ENCODE results near the gene NAT8L.

The NAT8L gene

GRCh38 chr4:2043396-2044118 is 15.6 kb upstream of the NAT8L start:
- peaks cover 44% of the 10 kb centered on the region for H3K27me3 ChIP-seq (ENCODE audit: insufficient read depth, insufficient read length)
- no peak for DNase-seq (ENCODE audit: low read depth, low spot score)
- H3K9ac ChIP-seq (ENCODE audit: insufficient read length, low read depth), result no peak overlapping the region
- peaks cover 14% of the 10 kb centered on the region for H3K36me3 ChIP-seq (ENCODE audit: insufficient read depth, insufficient read length, low read length)
- peaks cover 3% of the 10 kb centered on the region for H3K4me1 ChIP-seq (ENCODE audit: insufficient read depth, insufficient read length)
- TF ChIP-seq YY1 (IDR thresholded peaks at IDR 0.05; ENCODE audit: insufficient read depth, insufficient read length) (no peak), ZNF274 (IDR thresholded peaks at IDR 0.05; ENCODE audit: low read depth, low read length) (no peak), SUZ12 (IDR thresholded peaks at IDR 0.05; ENCODE audit: extremely low read depth, insufficient read depth, insufficient read length) (no peak)
- H3K4me3 ChIP-seq (ENCODE audit: insufficient read length, low read depth), result no peak overlapping the region
- peaks cover 7% of the 10 kb centered on the region; the same call in 1 of the 2 replicates for H3K9me3 ChIP-seq (ENCODE audit: insufficient read depth, low read length)

- Histone ChIP-seq H3K9me3 (ENCODE audit: insufficient read depth, low read length) (peaks cover 7% of the 10 kb centered on the region; the same call in 1 of the 2 replicates), H3K27me3 (ENCODE audit: insufficient read depth, insufficient read length) (peaks cover 38% of the 10 kb centered on the region), H3K9ac (ENCODE audit: insufficient read length, low read depth) (no peak overlapping the region), H3K4me1 (ENCODE audit: insufficient read depth, insufficient read length) (peaks cover 3% of the 10 kb centered on the region), H3K36me3 (ENCODE audit: insufficient read depth, insufficient read length, low read length) (peaks cover 14% of the 10 kb centered on the region), H3K4me3 (ENCODE audit: insufficient read length, low read depth) (no peak overlapping the region)
- no peak for DNase-seq (ENCODE audit: low read depth, low spot score)
- TF ChIP-seq YY1 (IDR thresholded peaks at IDR 0.05; ENCODE audit: insufficient read depth, insufficient read length), result no peak
- no peak for TF ChIP-seq ZNF274 (IDR thresholded peaks at IDR 0.05; ENCODE audit: low read depth, low read length)
- no peak for TF ChIP-seq SUZ12 (IDR thresholded peaks at IDR 0.05; ENCODE audit: extremely low read depth, insufficient read depth, insufficient read length)
Observed at GRCh38 chr4:2044119-2044485, 15.0 kb upstream of the NAT8L start.

GRCh38 chr4:2044542-2045517 is 14.3 kb upstream of the NAT8L start:
- Histone ChIP-seq H3K4me3 (ENCODE audit: insufficient read length, low read depth) (no peak overlapping the region), H3K27me3 (ENCODE audit: insufficient read depth, insufficient read length) (peaks cover 31% of the 10 kb centered on the region), H3K4me1 (ENCODE audit: insufficient read depth, insufficient read length) (peaks cover 3% of the 10 kb centered on the region), H3K9ac (ENCODE audit: insufficient read length, low read depth) (no peak overlapping the region), H3K36me3 (ENCODE audit: insufficient read depth, insufficient read length, low read length) (peaks cover 14% of the 10 kb centered on the region), H3K9me3 (ENCODE audit: insufficient read depth, low read length) (peaks cover 7% of the 10 kb centered on the region; the same call in 1 of the 2 replicates)
- DNase-seq (ENCODE audit: low read depth, low spot score), result no peak
- TF ChIP-seq YY1 (IDR thresholded peaks at IDR 0.05; ENCODE audit: insufficient read depth, insufficient read length), result no peak
- TF ChIP-seq SUZ12 (IDR thresholded peaks at IDR 0.05; ENCODE audit: extremely low read depth, insufficient read depth, insufficient read length), result no peak
- TF ChIP-seq ZNF274 (IDR thresholded peaks at IDR 0.05; ENCODE audit: low read depth, low read length), result no peak

GRCh38 chr4:2045518-2045951 is 13.6 kb upstream of the NAT8L start:
- peaks cover 24% of the 10 kb centered on the region for H3K27me3 ChIP-seq (ENCODE audit: insufficient read depth, insufficient read length)
- no peak for TF ChIP-seq SUZ12 (IDR thresholded peaks at IDR 0.05; ENCODE audit: extremely low read depth, insufficient read depth, insufficient read length)
- no peak for TF ChIP-seq ZNF274 (IDR thresholded peaks at IDR 0.05; ENCODE audit: low read depth, low read length)
- TF ChIP-seq YY1 (IDR thresholded peaks at IDR 0.05; ENCODE audit: insufficient read depth, insufficient read length), result no peak
- H3K4me1 ChIP-seq (ENCODE audit: insufficient read depth, insufficient read length), result peaks cover 3% of the 10 kb centered on the region
- peaks cover 7% of the 10 kb centered on the region; the same call in 1 of the 2 replicates for H3K9me3 ChIP-seq (ENCODE audit: insufficient read depth, low read length)
- no peak overlapping the region for H3K4me3 ChIP-seq (ENCODE audit: insufficient read length, low read depth)
- H3K36me3 ChIP-seq (ENCODE audit: insufficient read depth, insufficient read length, low read length), result peaks cover 14% of the 10 kb centered on the region
- no peak for DNase-seq (ENCODE audit: low read depth, low spot score)
- H3K9ac ChIP-seq (ENCODE audit: insufficient read length, low read depth), result no peak overlapping the region

- Histone ChIP-seq H3K27me3 (ENCODE audit: insufficient read depth, insufficient read length) (peaks cover 17% of the 10 kb centered on the region), H3K9ac (ENCODE audit: insufficient read length, low read depth) (no peak overlapping the region), H3K4me1 (ENCODE audit: insufficient read depth, insufficient read length) (peaks cover 7% of the 10 kb centered on the region), H3K36me3 (ENCODE audit: insufficient read depth, insufficient read length, low read length) (peaks cover 14% of the 10 kb centered on the region), H3K9me3 (ENCODE audit: insufficient read depth, low read length) (peaks cover 7% of the 10 kb centered on the region; the same call in 1 of the 2 replicates), H3K4me3 (ENCODE audit: insufficient read length, low read depth) (no peak overlapping the region)
- TF ChIP-seq ZNF274 (IDR thresholded peaks at IDR 0.05; ENCODE audit: low read depth, low read length) (no peak), SUZ12 (IDR thresholded peaks at IDR 0.05; ENCODE audit: extremely low read depth, insufficient read depth, insufficient read length) (no peak), YY1 (IDR thresholded peaks at IDR 0.05; ENCODE audit: insufficient read depth, insufficient read length) (no peak)
- no peak for DNase-seq (ENCODE audit: low read depth, low spot score)
Observed at GRCh38 chr4:2046031-2046961, 12.8 kb upstream of the NAT8L start.

- peaks cover 7% of the 10 kb centered on the region; the same call in 1 of the 2 replicates for H3K9me3 ChIP-seq (ENCODE audit: insufficient read depth, low read length)
- H3K4me1 ChIP-seq (ENCODE audit: insufficient read depth, insufficient read length), result peaks cover 8% of the 10 kb centered on the region
- H3K36me3 ChIP-seq (ENCODE audit: insufficient read depth, insufficient read length, low read length), result peaks cover 14% of the 10 kb centered on the region
- no peak for TF ChIP-seq YY1 (IDR thresholded peaks at IDR 0.05; ENCODE audit: insufficient read depth, insufficient read length)
- no peak for TF ChIP-seq ZNF274 (IDR thresholded peaks at IDR 0.05; ENCODE audit: low read depth, low read length)
- no peak for TF ChIP-seq SUZ12 (IDR thresholded peaks at IDR 0.05; ENCODE audit: extremely low read depth, insufficient read depth, insufficient read length)
- no peak for DNase-seq (ENCODE audit: low read depth, low spot score)
- H3K27me3 ChIP-seq (ENCODE audit: insufficient read depth, insufficient read length), result peaks cover 12% of the 10 kb centered on the region
- no peak overlapping the region for H3K4me3 ChIP-seq (ENCODE audit: insufficient read length, low read depth)
- H3K9ac ChIP-seq (ENCODE audit: insufficient read length, low read depth), result no peak overlapping the region
Observed at GRCh38 chr4:2047031-2047660, 12.0 kb upstream of the NAT8L start.

Measured in NT2/D1 (cell line).